IPS-11a (cell line): ENCODE data around the gene MRTFA.

Experiments used
- H3K4me3 ChIP-seq: one replicate; pipeline ENCODE4 v1.5.1; 2013; ENCODE audit warnings: low read depth, low read length, control low read depth

The MRTFA gene

DNA sequence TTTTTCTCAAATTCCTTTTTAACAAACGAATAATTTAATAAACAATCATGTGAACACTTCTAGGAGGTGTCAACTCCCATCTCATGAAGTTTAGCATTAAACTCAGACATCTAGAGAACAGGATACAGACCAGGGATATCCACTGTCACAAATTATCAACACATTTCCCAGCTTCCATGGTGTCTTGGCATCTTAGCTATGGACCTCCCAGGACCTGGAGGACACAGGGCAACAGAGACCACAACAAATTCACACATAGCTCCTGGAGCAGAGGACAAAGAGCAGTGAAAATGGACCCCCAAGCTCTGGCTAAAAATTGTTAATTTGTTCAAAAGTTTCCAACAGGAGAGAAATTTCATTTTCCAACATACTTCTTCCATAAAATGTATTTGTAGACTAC lies 163.9 kb downstream of the MRTFA start:
- no peak overlapping the region for H3K4me3 ChIP-seq

DNA sequence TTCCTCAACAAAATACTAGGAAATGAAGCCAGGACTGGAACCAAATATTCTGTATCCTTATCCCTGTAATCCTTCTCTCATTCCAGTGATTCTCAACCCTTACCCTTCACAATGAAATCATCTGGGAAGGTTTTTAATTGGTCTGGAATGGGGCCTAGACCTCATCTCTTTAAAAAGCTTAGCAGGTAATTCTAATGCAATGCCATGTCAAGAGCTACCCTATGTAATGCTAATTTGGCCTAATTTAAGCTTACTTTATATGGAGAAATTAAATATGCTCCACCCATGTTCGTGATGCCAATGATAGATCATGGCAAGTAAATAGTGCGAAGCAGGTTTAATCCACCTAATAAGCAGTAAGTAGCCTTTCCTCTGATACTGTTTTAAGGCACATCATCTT lies 164.5 kb downstream of the MRTFA start:
- H3K4me3 ChIP-seq = no peak overlapping the region

DNA sequence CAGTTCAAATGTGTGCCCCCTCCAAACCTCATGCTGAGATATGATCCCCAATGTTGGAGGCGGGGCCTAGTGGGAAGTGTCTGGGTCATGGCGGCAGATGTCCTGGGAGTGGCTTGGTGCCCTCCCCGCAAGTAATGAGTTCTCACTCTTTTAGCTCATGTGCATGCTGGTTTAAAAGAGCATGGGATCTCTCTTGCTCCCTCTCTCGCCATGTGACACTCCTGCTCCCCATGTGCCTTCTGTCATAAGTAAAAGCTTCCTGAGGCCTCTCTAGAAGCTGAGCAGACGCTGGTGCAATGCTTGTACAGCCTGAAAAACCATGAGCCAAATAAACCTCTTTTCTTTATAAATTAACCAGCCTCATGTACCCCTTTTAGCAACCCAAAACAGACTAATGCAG lies 167.3 kb downstream of the MRTFA start:
- no peak overlapping the region for H3K4me3 ChIP-seq

DNA sequence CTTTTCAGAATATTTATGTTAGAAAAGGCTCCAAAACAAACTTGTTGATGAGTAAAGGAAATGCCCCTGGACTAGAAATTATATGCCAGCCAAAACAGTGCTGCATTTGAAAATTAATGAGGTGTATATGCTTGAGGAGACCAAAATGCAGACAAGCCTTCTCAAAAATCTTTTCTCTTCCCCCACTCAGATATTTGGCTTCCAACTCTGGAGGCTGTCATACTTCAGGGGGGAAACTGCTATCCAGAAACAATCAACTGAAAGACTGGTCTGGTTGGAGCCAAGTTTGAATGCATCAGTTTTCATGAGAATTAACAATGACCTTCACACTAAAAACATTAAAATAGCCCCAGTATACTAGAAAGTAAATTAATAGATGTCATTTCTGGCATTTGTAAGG lies 167.9 kb downstream of the MRTFA start:
- H3K4me3 ChIP-seq = no peak overlapping the region

DNA sequence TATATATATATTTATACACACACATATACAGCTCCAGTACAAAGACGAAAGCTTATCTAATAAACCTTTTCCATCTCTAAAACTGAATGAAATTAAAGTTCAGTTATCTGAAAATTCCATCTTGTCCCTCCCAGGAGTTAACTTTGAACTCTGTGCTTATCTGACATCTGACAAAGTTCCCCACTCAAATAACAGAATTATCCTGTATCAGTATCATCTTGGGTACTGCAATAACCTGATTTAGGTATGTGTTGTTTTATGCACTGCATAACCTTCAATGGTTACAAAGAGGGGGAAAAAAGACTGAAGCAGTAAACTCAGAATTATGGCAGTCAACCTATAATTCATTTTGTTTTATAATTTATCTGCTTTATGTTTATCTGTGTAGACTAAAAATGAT lies 169.5 kb downstream of the MRTFA start:
- H3K4me3 ChIP-seq = no peak overlapping the region

DNA sequence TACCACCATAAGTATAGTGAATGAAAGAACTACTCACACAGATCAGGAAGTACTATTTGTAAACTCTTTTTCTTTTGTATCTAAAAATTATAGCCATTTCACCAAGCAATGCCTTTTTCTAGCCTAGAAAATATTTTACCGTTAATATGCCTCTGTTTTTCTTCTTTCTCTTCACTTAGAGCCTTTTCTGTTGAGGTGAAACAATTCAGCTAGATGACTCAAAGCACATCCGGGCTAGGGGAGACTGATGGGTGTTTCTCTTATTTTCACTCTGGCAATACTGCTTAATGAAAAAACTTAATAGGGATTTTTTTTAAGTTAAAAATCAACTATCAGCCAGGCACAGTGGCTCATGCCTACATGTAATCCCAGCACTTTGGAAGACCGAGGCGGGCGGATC lies 172.8 kb downstream of the MRTFA start:
- H3K4me3 ChIP-seq = no peak overlapping the region

DNA sequence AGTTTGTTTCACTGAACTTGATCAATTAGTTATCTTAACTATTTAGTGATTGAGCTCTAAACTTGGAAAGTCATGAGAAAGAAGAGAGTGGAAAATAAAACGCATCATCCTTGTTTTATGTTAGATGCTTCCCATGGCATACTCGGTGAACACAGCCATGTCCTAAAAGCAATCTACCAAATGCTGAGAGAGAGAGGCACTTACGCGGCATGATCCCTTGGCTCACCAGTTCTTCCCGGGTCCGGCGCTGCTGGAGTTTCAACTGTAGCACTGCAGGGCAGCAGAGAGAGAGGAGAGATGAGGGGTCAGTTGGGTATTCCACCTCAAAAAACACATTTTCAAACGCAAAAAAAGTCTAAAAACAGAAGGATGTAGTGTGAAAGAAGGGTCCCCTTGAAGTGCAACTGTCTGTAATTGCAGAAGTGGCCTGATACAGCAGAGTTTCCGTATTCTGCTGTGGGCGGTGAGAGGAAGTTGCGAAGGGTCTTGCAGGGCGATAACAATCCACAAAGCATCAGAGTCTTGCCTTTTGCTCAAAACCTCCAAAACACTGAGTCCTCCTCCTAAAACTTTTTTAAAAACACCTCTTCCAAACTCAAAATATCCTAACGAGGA lies 173.4 kb downstream of the MRTFA start:
- no peak overlapping the region for H3K4me3 ChIP-seq

DNA sequence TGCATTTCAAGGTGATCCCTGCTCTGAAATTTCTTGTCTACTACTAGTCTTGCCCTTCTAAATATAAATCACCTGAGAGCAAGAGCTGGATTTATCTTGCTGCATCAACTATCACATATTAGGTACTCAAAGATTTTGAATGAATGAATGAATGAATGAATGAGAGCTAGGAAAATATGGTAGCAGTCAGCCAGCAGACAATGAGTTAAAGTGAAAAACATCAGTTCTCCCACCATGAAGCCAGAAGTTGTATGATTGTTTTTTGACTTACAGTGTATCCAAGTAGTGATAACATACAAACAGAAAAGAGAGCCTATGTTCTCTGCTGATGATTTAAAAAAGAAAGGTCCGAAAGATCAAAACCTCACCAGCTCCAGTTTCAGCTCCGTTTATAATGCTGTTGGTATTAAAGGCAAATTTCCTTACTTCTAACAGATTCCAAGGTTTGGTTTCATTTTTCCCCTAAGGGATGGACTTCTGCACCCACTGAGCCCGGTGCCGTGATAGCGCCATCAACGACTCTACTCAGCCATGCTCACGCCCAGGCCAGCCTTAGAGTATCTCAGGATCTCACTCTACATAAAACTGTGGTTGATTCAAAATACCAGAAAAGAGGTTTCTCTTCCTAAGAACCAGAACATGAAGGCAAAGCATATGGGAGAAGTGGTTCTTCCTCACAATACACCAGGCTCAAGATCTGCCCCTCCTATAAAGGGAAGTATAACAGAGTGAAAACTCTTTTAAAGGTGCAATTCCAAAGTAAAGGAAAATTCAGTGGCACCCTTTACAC lies 174.1 kb downstream of the MRTFA start:
- no peak overlapping the region for H3K4me3 ChIP-seq

DNA sequence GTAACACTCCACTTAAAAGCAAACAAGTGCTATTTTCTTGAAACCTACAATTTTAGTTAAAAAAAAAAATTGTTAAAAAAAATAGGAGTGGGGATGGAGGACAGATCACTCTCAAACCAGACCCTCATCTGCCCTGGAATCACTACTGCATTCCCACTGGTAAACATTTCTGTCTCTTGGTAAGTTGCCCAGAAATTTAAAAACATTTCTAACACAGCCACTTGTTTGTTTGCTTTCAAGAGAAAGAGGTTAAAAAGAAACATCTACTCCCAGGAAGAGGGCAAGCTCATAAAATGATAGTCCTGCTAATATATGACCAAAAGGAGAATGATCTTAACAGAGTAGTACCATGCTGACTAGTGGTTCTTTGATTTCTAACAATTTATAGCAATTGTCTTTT lies 182.8 kb downstream of the MRTFA start:
- H3K4me3 ChIP-seq = no peak overlapping the region

DNA sequence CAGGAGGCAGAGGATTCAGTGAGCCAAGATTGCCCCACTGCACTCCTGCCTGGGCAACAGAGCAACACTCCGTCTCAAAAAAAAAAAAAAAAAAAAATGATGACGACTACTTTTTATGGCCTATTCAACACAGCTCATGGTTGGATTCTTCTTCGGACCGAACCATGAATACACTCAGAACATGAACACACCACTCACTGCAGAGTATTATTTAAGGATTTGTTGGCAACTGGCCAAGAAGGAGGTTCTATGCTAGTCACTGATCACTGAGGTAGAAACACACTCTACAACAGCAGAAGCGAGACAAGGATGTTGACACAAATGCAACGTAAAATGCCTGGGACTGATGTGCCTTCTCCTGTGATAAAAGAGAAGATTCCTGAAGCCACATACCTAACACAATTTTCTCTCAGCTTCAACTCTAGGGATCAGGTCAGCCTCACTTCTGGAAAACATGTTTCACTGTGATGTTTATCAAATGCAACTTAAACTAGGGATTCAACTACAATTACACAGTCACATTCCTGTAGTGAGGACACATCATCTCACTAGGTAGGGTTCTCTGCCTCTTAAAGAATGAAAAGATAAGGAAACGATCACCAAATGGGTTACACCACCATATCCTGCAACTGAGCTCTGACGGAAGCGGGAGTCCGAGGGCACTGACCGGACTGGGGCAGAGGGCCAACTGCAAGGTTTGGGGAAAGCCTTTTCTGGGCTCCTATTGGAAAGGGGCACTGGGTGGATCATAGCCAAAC lies 183.6 kb downstream of the MRTFA start:
- no peak overlapping the region for H3K4me3 ChIP-seq

DNA sequence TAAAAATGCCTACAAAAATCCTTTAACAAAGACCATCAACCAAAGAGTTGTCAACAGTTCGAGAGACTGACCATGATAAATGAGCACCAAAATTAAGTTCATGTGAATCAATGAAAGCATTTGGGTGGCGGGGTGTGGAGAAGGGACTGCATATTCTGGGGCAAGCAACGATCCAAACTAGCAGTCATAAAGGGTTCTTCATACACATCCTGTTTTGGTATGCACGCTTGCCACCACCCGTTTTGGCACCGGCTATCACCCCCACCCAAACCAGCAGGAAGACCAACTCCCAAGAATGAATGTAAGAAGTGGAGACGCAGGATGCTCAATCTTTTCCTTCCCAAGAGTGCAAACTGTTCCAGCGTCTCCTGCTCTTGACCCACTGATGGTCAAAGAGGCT lies 185.3 kb downstream of the MRTFA start:
- H3K4me3 ChIP-seq = no peak overlapping the region

DNA sequence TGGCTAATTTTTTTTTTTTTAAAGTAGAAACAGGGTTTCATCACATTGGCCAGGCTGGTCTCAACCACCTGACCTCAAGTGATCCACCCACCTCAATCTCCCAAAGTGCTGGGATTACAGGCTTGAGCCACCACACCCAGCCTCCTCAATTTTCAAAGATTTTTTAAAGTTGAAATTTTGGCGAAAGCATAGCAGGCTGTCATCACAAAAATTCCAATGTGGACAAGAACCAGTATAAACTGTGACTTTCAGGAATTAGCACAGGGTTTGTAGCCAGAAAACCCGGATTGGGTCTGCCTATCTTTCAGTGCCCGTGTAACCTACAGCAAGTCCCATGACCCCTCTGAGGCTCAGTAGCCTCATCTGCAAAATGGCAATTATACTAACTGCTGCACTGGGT lies 185.9 kb downstream of the MRTFA start:
- H3K4me3 ChIP-seq = no peak overlapping the region

DNA sequence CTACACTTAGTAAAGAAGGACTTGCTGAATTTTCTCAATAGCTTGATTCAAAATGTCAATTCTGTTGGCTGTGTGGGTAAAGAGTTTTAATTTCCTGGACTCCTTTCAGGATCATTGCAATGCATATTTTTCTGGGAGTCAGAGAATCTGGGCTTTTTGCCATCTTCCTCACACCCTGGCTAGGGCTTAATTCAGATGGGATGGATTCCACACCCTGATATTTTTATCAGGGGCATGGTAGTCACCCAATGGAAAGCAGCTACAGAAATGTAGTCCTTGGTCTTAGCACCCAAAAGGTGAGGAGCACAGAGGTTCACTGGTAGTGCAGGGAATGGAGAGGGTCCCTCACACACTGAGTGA lies 186.9 kb downstream of the MRTFA start:
- no peak overlapping the region for H3K4me3 ChIP-seq

DNA sequence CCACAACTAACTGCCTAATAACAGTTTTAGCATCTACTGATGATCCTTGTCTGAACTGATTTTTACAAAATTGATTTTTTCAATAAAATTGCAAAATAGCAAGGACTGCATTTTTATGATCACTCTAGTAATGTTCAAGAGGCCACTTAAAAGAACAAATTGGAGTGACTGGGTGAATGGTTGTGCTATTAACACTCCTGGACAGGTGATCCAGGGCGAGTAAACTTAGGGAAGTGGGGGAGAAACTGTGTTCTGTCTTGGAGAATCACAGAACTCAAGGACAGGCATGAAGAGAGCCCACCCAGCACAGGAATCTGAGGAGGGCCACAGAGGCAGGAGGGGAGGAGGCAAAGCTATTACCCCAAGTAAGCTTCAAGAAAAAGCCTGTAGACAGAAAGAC lies 190.3 kb downstream of the MRTFA start:
- H3K4me3 ChIP-seq = no peak overlapping the region

DNA sequence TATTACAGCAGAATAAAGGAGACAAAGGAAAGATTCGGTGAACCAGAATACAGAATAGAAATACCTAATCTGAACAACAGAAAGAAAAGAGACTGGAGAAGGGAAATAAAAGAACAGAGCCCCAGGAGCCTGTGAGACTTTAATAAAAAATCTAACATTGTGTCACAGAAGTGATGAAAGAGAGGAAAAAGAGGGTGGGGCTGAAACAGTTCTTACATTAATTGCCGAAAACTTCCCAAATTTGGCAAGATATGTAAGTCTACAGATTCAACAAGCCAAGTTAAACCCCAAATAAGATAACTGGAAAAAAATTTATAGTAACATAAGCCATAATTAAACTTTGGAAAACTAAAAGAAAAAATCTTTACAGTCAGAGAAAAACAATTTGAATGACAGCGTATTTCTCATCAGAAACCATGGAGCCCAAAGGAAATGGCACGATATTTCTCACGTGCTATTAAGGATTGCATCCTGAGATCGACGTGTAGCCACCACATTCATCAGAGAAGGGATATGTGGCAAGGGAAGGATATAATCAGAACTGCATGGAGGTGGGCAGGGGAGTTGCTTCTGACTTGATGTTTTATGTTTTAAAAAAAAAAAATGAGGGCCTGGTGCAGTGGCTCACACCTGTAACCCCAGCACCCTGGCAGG lies 192.2 kb downstream of the MRTFA start:
- H3K4me3 ChIP-seq = no peak overlapping the region

DNA sequence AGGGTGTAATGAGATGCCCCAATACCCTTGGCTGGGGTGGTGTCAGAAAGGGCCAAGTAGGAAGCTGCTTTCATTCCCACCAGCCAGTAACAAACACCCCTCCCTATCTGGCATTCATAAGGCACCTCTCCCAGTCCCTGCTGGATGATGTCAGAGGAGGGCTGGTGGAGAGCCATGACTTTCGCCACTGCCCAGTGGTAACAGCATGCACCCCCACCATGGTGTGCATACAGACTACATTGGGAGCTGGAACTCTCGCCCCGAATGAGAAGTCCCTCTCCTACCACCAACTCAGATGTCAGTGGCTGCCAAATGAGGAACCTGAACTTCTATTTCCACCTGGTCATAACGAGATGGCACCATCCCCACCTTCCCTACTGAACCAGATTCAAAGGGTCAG lies 192.8 kb downstream of the MRTFA start:
- H3K4me3 ChIP-seq = no peak overlapping the region

DNA sequence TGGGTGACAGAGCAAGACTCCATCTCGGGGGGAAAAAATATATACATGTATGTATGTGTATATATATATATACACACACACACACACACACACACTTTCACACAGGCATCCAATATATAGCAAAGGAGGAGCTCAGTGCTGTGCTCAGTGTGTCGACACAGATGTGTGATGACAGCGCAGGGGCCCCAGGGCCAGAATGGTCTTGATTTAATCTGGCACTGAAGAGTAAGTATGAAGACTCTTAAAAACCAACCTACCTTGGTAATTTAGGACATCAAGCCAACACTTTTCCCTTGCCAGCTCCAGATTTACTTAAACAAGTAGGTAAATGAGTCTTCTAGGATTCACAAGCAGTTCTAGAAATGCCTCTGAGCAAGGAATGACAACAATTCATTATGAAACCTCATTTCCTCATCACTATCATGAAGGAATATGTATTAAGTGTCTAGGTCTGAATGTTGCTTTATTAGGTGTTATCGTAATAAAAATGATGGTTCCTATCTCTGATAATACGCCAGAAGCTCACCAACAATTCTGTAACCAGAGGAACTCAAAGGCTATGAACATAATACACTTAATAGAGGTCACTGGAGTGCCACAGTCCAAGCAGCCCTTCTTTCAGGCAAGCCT lies 194.6 kb downstream of the MRTFA start:
- no peak overlapping the region for H3K4me3 ChIP-seq

DNA sequence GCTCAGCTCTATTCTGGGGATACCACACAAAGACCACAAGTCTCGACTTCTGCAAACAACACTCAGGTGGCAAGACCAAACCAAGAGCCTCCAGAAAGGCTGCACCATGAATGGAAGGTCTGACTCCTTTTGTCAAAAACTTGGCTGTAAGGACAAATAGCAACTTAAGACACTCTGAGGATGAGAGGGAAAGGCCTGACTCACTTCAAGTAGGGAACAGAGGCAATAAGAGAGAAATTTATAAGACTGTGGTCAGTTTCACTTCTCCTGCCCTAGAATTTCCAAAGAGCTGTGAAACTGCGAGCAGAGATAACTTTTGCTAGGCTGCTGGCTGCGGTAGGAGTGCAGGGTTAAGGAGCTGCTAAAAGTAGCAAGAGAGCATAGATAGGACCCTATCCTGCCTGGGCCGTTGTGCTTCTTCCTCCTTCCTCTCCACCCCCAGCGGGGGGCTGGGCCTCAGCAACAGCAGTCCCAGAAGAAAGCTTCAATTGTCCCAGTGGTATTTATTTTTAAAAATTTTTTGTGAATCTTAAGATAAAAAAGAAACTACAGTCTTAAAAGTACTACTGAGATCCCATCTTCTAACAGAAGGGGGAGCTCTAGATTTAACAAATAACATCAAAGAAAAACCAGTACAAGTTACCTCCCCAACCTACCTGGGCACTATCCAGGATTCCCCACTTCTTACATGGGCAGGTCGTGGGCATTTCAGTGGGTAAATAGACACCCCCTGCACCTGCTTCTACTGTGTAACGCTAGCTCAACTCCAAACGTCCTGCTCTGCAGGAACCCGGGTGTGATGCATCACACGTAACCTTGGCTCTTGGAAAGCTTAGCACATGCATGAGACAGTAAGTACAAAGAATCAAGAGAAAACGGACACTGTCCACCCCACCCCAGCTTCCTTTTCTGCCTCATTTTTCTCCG lies 199.8 kb downstream of the MRTFA start:
- H3K4me3 ChIP-seq = no peak overlapping the region

DNA sequence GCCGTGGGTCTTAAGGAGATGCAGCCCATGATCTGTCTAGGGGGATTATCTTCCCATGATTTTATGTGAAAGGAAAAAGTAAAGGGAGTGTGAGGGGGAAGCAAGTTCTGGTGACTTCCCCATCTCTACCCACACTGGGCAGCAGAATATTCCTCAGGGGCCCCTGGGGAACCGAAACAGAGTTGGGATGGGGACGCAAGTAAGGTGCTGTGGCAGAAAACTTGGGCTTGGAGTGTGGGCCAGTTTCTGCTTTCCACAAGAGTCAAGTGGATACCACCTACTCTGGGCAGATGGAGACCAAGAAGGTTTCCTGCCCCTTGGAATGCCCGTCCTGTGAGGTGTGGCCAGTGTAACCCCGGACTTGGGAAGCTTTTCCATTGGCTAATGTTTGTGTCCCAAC lies 201.8 kb downstream of the MRTFA start:
- no peak overlapping the region for H3K4me3 ChIP-seq

DNA sequence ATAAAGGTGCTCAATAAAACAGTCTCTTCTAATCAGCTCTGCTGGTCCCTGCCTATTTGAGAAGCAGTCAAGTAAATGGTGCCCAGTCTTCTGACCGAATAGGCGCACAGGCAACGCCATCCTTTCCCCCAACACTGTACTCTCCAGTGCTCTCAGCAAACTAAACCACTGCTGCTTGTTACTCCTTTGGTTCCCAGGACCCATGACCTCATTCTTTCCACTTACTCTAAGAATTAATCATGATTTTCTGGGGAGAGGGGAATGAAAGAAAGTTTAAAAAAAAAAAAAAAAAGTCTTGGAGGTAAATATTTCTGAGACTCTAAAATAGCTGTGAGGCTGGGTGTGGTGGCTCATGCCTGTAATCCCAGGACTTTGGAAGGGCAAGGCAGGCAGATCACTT lies 202.4 kb downstream of the MRTFA start:
- no peak overlapping the region for H3K4me3 ChIP-seq
